WTC11 (cell line): Measurements from ENCODE around the gene CORO6. TPM values are rescaled to one million over a fixed set of nuclear protein-coding genes. Genes with fewer than 3 reads are reported as not detected.

Experiments used
- ATAC-seq: fragments of 200-7000 bp; cut with Tn5 transposase; 2 replicates; pipeline ENCODE4 v1.10.0; 2021; ENCODE audit warnings: mild to moderate bottlenecking, moderate library complexity
- CTCF ChIA-PET: fragments of 300-600 bp; sonication (Branson Sonifier 250); formaldehyde crosslinking; loops from one replicate; lab custom pipeline; 2021; ENCODE audit warnings: antibody characterized with exemption; lab: Charles Lee
- POLR2A ChIA-PET: fragments of 350-600 bp; sonication (Branson Sonifier 250); formaldehyde crosslinking; loops from one replicate; lab custom pipeline; 2021; ENCODE audit warnings: antibody characterized with exemption; lab: Charles Lee
- DNase-seq: peaks from one replicate; pipeline ENCODE4 v3.0.0; 2021; ENCODE audit warnings: low spot score
- H3K27ac Mint-ChIP-seq: 2 replicates; pipeline ENCODE4 v1.8.0; 2021; ENCODE audit warnings: mixed read lengths
- H3K27me3 Mint-ChIP-seq: 2 replicates; pipeline ENCODE4 v1.8.0; 2021; ENCODE audit warnings: low read depth, mild to moderate bottlenecking, moderate library complexity, mixed read lengths
- H3K36me3 Mint-ChIP-seq: 2 replicates; pipeline ENCODE4 v1.8.0; 2021; ENCODE audit warnings: mixed read lengths
- H3K4me1 Mint-ChIP-seq: 2 replicates; pipeline ENCODE4 v1.8.0; 2022; ENCODE audit warnings: mixed read lengths
- H3K4me3 Mint-ChIP-seq: 2 replicates; pipeline ENCODE4 v1.8.0; 2021; ENCODE audit warnings: mild to moderate bottlenecking, moderate library complexity, mixed read lengths
- H3K9me3 Mint-ChIP-seq: 2 replicates; pipeline ENCODE4 v1.8.0; 2021; ENCODE audit warnings: mixed read lengths
- NR1H2 ChIP-seq: sonication (generic); formaldehyde crosslinking; IDR thresholded peaks from 2 replicates; pipeline ENCODE4 v1.9.0; 2021; ENCODE audit warnings: mild to moderate bottlenecking, moderate library complexity, missing genetic modification reagents
- RELA ChIP-seq: sonication (generic); formaldehyde crosslinking; IDR thresholded peaks from 2 replicates; pipeline ENCODE4 v1.8.1; 2022; ENCODE audit warnings: missing genetic modification reagents, mild to moderate bottlenecking, borderline replicate concordance
- ZBTB21 ChIP-seq: sonication (generic); formaldehyde crosslinking; IDR thresholded peaks from 2 replicates; pipeline ENCODE4 v1.8.1; 2023; ENCODE audit warnings: mild to moderate bottlenecking, missing genetic modification reagents, borderline replicate concordance
- total RNA-seq: library from RNA; stranded (reverse); gene quantifications from 3 replicates; pipeline ENCODE4 v1.2.3, GENCODE V29; 2021
- TF ChIP-seq, protein P1 (sequence below): sonication (generic); formaldehyde crosslinking; IDR thresholded peaks from 2 replicates; pipeline ENCODE4 v1.8.0; 2023; ENCODE audit warnings: mild to moderate bottlenecking, missing genetic modification reagents
- TF ChIP-seq, protein P2 (sequence below): sonication (generic); formaldehyde crosslinking; IDR thresholded peaks from 2 replicates; pipeline ENCODE4 v1.8.1; 2023; ENCODE audit warnings: mild to moderate bottlenecking, moderate library complexity, missing genetic modification reagents
- TF ChIP-seq, protein P3 (sequence below): sonication (generic); formaldehyde crosslinking; IDR thresholded peaks from 2 replicates; pipeline ENCODE4 v1.8.1; 2022; ENCODE audit warnings: mild to moderate bottlenecking, missing genetic modification reagents, moderate library complexity, borderline replicate concordance
- TF ChIP-seq, protein P4 (sequence below): sonication (generic); formaldehyde crosslinking; IDR thresholded peaks from 2 replicates; pipeline ENCODE4 v1.8.1; 2022; ENCODE audit warnings: low read depth, missing genetic modification reagents, borderline replicate concordance
- TF ChIP-seq, protein P5 (sequence below): fragments of 250-450 bp; sonication (Bioruptor Pico); IDR thresholded peaks from 2 replicates; pipeline ENCODE4 v1.9.0; 2021; ENCODE audit warnings: moderate library complexity, mild to moderate bottlenecking, inconsistent platforms, borderline replicate concordance
- TF ChIP-seq, protein P6 (sequence below): sonication (generic); formaldehyde crosslinking; IDR thresholded peaks from 2 replicates; pipeline ENCODE4 v1.8.0; 2022; ENCODE audit warnings: mild to moderate bottlenecking, missing genetic modification reagents

Gene CORO6
- total RNA-seq, 1 experiment from 2014 or later = 8.9 TPM

DNA sequence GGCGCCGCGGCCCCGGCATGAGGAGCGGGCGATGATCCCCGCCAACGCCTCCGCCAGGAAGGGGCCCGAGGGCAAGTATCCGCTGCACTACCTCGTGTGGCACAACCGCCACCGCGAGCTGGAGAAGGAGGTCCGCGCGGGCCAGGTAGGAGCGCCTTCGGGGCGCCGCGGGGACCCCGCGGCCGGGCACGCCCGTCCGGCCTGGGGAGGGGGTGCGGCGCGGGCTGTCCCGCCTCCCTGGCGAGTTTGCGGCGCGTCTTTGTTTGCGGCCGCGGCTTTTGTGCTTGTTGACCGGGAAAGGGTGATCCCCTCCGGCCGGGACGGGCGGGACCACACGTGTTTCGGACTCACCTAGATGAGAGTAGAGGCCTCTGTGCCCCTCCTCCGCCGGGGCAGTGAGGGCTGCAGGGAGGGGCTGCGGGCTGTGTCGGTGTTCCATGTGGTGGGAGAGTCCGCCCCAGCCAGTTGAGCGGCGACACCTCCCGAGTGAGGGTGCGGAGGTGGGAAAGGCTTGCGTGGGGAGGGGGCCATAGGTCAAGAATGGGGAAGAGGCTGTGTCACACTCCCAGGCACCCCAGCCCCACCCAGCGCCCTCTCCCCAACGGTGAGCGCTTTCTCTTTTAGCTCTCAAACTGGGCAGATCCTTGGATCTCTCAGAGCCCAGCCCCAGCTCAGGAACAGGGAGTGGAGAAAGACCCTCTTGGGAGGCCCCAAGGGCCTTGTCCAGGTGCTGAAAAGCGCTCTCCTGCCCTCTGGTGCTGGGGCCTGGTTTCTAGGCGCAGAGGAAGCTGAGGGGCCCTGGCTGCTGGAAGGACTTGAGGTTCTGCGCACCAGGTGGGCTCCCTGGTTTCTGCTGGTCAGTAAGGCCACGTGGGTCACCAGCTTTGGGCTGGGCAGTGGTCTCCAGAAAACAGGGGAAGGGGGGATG, 28.9 kb downstream of the CORO6 start (continued):
- TF ChIP-seq, protein P1, sequence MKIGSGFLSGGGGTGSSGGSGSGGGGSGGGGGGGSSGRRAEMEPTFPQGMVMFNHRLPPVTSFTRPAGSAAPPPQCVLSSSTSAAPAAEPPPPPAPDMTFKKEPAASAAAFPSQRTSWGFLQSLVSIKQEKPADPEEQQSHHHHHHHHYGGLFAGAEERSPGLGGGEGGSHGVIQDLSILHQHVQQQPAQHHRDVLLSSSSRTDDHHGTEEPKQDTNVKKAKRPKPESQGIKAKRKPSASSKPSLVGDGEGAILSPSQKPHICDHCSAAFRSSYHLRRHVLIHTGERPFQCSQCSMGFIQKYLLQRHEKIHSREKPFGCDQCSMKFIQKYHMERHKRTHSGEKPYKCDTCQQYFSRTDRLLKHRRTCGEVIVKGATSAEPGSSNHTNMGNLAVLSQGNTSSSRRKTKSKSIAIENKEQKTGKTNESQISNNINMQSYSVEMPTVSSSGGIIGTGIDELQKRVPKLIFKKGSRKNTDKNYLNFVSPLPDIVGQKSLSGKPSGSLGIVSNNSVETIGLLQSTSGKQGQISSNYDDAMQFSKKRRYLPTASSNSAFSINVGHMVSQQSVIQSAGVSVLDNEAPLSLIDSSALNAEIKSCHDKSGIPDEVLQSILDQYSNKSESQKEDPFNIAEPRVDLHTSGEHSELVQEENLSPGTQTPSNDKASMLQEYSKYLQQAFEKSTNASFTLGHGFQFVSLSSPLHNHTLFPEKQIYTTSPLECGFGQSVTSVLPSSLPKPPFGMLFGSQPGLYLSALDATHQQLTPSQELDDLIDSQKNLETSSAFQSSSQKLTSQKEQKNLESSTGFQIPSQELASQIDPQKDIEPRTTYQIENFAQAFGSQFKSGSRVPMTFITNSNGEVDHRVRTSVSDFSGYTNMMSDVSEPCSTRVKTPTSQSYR (CRISPR knock-in tag) = peak; percentile 77; the same call in 1 of the 2 replicates
- TF ChIP-seq RELA (CRISPR knock-in tag) = peak; percentile 66; the same call in 1 of the 2 replicates
- TF ChIP-seq, protein P2, sequence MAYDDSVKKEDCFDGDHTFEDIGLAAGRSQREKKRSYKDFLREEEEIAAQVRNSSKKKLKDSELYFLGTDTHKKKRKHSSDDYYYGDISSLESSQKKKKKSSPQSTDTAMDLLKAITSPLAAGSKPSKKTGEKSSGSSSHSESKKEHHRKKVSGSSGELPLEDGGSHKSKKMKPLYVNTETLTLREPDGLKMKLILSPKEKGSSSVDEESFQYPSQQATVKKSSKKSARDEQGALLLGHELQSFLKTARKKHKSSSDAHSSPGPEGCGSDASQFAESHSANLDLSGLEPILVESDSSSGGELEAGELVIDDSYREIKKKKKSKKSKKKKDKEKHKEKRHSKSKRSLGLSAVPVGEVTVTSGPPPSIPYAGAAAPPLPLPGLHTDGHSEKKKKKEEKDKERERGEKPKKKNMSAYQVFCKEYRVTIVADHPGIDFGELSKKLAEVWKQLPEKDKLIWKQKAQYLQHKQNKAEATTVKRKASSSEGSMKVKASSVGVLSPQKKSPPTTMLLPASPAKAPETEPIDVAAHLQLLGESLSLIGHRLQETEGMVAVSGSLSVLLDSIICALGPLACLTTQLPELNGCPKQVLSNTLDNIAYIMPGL = peak; percentile 5; the same call in 1 of the 2 replicates
- peak; percentile 58; the same call in 1 of the 2 replicates for TF ChIP-seq NR1H2
- TF ChIP-seq, protein P3, sequence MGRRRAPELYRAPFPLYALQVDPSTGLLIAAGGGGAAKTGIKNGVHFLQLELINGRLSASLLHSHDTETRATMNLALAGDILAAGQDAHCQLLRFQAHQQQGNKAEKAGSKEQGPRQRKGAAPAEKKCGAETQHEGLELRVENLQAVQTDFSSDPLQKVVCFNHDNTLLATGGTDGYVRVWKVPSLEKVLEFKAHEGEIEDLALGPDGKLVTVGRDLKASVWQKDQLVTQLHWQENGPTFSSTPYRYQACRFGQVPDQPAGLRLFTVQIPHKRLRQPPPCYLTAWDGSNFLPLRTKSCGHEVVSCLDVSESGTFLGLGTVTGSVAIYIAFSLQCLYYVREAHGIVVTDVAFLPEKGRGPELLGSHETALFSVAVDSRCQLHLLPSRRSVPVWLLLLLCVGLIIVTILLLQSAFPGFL (CRISPR knock-in tag) = peak; percentile 60; the same call in 1 of the 2 replicates
- TF ChIP-seq, protein P4, sequence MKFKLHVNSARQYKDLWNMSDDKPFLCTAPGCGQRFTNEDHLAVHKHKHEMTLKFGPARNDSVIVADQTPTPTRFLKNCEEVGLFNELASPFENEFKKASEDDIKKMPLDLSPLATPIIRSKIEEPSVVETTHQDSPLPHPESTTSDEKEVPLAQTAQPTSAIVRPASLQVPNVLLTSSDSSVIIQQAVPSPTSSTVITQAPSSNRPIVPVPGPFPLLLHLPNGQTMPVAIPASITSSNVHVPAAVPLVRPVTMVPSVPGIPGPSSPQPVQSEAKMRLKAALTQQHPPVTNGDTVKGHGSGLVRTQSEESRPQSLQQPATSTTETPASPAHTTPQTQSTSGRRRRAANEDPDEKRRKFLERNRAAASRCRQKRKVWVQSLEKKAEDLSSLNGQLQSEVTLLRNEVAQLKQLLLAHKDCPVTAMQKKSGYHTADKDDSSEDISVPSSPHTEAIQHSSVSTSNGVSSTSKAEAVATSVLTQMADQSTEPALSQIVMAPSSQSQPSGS = peak; percentile 70; the same call in 1 of the 2 replicates
- peak; percentile 66; the same call in 1 of the 2 replicates for TF ChIP-seq ZBTB21 (CRISPR knock-in tag)
- TF ChIP-seq, all 79 proteins: peak for 35

DNA sequence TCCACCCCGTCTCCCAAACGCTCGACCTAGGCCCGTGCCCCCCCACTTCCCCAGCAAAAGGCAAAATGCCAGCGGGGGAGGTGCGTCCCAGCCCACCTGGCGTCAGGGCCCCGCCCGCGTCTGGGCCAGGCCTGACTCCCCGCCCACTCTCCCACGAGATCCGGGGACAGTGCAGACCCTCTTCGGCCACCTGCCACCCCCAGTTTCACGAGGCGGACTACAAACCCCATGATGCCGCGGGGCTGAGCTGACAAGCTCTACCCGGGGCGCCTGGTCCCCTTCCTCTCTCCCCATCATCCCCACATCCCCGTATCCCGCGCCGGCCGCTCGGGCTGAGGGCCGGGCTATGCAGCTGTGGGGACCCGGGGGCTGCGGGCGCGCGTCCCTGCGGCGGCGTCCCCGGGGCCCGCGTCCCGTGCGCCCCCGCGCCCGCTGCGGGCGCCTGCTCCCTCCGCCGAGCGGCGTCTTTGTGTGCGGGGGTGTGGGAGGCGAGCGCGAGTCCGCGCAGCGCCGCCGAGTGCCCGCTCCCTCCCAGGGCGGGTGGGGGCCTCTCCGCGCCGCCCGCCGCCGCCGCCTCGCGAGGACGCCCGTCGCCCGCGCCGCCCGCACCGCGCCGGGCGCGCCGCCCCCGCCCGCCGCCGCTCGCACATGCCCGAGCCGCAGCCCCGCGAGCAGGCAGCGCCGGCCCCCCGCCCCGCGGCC, 29.7 kb downstream of the CORO6 start, which contains the start of gene ANKRD13B:
TSS of gene ANKRD13B (plus strand) at position 283 of the 702 bp plus-strand sequence. CDS start 490 bp downstream, outside the sequence.
- H3K4me3 Mint-ChIP-seq = peak within 1 kb of the TSS; percentile 87
- TF ChIP-seq, protein P5, sequence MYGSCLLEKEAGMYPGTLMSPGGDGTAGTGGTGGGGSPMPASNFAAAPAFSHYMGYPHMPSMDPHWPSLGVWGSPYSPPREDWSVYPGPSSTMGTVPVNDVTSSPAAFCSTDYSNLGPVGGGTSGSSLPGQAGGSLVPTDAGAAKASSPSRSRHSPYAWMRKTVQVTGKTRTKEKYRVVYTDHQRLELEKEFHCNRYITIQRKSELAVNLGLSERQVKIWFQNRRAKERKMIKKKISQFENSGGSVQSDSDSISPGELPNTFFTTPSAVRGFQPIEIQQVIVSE (CRISPR knock-in tag) = no peak
- TF ChIP-seq, protein P6, sequence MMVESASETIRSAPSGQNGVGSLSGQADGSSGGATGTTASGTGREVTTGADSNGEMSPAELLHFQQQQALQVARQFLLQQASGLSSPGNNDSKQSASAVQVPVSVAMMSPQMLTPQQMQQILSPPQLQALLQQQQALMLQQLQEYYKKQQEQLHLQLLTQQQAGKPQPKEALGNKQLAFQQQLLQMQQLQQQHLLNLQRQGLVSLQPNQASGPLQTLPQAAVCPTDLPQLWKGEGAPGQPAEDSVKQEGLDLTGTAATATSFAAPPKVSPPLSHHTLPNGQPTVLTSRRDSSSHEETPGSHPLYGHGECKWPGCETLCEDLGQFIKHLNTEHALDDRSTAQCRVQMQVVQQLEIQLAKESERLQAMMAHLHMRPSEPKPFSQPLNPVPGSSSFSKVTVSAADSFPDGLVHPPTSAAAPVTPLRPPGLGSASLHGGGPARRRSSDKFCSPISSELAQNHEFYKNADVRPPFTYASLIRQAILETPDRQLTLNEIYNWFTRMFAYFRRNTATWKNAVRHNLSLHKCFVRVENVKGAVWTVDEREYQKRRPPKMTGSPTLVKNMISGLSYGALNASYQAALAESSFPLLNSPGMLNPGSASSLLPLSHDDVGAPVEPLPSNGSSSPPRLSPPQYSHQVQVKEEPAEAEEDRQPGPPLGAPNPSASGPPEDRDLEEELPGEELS (CRISPR knock-in tag) = peak; percentile 52; the same call in 1 of the 2 replicates
- TF ChIP-seq, all 79 proteins: peak for 1
- H3K27me3 Mint-ChIP-seq = peaks cover 4% of the 10 kb centered on the region; the same call in 1 of the 2 replicates
- no peak for ATAC-seq
- peaks cover 55% of the 10 kb centered on the region for H3K4me1 Mint-ChIP-seq
- H3K27ac Mint-ChIP-seq = peak within 1 kb of the TSS; percentile 91
- peak; percentile 71 for DNase-seq
- H3K9me3 Mint-ChIP-seq = no peaks in the 10 kb centered on the region
- CTCF ChIA-PET = interaction anchor here (0.9 to 4.7 kb wide), 20 partner anchors 9 to 447 kb away, joined by 3 to 272 read pairs (median 8); partner anchors contain the start of genes ABHD15, CORO6, SSH2 and TP53I13
- POLR2A ChIA-PET = interaction anchor here (0.6 to 3.1 kb wide), 4 partner anchors 20 to 40 kb away, joined by 3 to 12 read pairs (median 4); partner anchors contain the start of gene ABHD15
- H3K36me3 Mint-ChIP-seq = no peaks in the 10 kb centered on the region
